Measurements from ENCODE around the gene ADIRF.
"Not testable (repeated sequence)": the region's sequence is repeated elsewhere in the genome, so short reads cannot be mapped to it uniquely, and the experiment has no call there.

ADIRF gene

GRCh38 chr10:86970162-86970981, 2.1 kb downstream of the ADIRF start:
- Mint-ChIP-seq H3K36me3 (no peaks in the 10 kb centered on the region), H3K27me3 (peaks cover 84% of the 10 kb centered on the region), H3K9me3 (no peaks in the 10 kb centered on the region), H3K4me3 (peak overlapping the region; percentile 65), H3K4me1 (peaks cover 43% of the 10 kb centered on the region), H3K27ac (peak overlapping the region; percentile 75)
- no peak for DNase-seq
- CTCF ChIA-PET, result interaction anchor here (0.7 to 5.4 kb wide), 4 partner anchors 10 to 123 kb away, joined by 3 to 46 read pairs (median 4); no protein-coding TSS in a partner anchor

DNA sequence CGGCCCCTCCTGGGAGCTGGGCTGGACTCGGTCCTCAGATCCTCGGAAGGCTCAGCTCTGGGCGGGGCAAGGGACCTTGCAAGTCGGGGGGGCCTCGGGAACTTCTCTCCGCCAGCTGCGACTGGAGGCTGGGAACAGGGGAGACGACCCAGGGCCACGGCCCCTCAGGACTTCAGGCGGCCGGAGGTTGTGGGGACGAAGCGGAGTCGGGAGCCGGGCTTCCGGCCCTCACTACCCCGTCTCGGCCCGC, 2.6 kb downstream of the ADIRF start:
- H3K36me3 Mint-ChIP-seq, result no peaks in the 10 kb centered on the region
- no peak for DNase-seq
- H3K4me1 Mint-ChIP-seq, result peaks cover 38% of the 10 kb centered on the region
- peak overlapping the region; percentile 75 for H3K27ac Mint-ChIP-seq
- no peaks in the 10 kb centered on the region for H3K9me3 Mint-ChIP-seq
- H3K27me3 Mint-ChIP-seq, result peaks cover 84% of the 10 kb centered on the region
- peak overlapping the region; percentile 65 for H3K4me3 Mint-ChIP-seq
- CTCF ChIA-PET, result interaction anchor here (1.4 kb wide), 1 partner anchor 11 kb away, joined by 5 read pairs; no protein-coding TSS in a partner anchor

GRCh38 chr10:86971232-86971991, 3.1 kb downstream of the ADIRF start:
- no peaks in the 10 kb centered on the region for H3K9me3 Mint-ChIP-seq

GRCh38 chr10:86972613-86973380, 4.5 kb downstream of the ADIRF start:
- Mint-ChIP-seq H3K4me3 (peak overlapping the region; percentile 2), H3K9me3 (no peaks in the 10 kb centered on the region), H3K36me3 (no peaks in the 10 kb centered on the region), H3K4me1 (peaks cover 22% of the 10 kb centered on the region), H3K27me3 (peaks cover 73% of the 10 kb centered on the region), H3K27ac (no peak overlapping the region)
- no peak for DNase-seq
- CTCF ChIA-PET, result no interaction called here

More at GRCh38 chr10:86971232-86971991, 3.1 kb downstream of the ADIRF start:
- Mint-ChIP-seq H3K27me3 (peaks cover 83% of the 10 kb centered on the region), H3K4me3 (peak overlapping the region; percentile 65), H3K27ac (peak overlapping the region; percentile 42), H3K36me3 (no peaks in the 10 kb centered on the region), H3K4me1 (peaks cover 33% of the 10 kb centered on the region)
- DNase-seq, result peak; percentile 87
- CTCF ChIA-PET, result interaction anchor here (1.4 kb wide), 1 partner anchor 11 kb away, joined by 5 read pairs; no protein-coding TSS in a partner anchor

- Mint-ChIP-seq H3K9me3 (no peaks in the 10 kb centered on the region), H3K4me1 (peaks cover 14% of the 10 kb centered on the region), H3K27ac (no peak overlapping the region), H3K27me3 (peaks cover 66% of the 10 kb centered on the region), H3K36me3 (no peaks in the 10 kb centered on the region), H3K4me3 (no peak overlapping the region)
- no peak for DNase-seq
- CTCF ChIA-PET, result no interaction called here
These were observed 6.2 kb downstream of the ADIRF start for GRCh38 chr10:86974484-86974883.

DNA sequence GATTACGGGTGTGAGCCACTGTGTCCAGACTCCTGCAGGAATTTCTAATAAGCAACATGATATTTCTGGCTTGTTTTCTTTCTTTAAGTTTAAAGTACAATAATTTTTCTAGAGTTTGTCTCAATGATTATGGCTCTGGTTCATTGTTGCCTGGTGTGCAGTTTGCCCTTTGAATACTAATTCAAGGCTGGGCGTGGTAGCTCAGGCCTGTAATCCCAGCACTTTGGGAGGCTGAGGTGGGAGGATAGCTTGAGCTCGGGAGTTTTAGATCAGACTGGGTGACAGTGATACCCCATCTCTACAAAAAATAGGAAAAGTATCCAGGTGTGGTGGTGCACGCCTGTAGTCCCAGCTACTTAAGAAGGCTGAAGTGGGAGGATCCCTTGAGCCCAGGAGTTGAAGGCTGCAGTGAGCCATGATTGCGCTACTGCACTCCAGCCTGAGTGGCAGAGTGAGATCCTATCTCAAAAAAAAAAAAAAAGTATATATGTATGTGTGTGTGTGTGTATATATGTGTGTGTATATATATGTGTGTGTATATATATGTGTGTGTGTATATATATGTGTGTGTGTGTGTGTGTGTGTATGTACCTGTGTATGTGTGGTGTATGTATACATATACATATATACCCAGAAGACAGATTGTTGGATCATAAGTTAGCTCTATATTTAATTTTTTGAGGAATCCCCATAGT, 8.2 kb downstream of the ADIRF start:
- H3K27ac Mint-ChIP-seq, result no peak overlapping the region
- H3K4me3 Mint-ChIP-seq, result no peak overlapping the region
- CTCF ChIA-PET, result interaction anchor here (1.1 kb wide), 1 partner anchor 10 kb away, joined by 3 read pairs; no protein-coding TSS in a partner anchor
- DNase-seq, result no peak
- no peaks in the 10 kb centered on the region for H3K9me3 Mint-ChIP-seq
- H3K4me1 Mint-ChIP-seq, result peaks cover 7% of the 10 kb centered on the region
- H3K27me3 Mint-ChIP-seq, result peaks cover 64% of the 10 kb centered on the region
- no peaks in the 10 kb centered on the region for H3K36me3 Mint-ChIP-seq

- H3K4me3 Mint-ChIP-seq, H3K9me3 Mint-ChIP-seq, DNase-seq, H3K4me1 Mint-ChIP-seq, H3K36me3 Mint-ChIP-seq, H3K27ac Mint-ChIP-seq, CTCF ChIA-PET: not testable (repeated sequence)
- peaks cover 45% of the 10 kb centered on the region for H3K27me3 Mint-ChIP-seq
These were observed 10.2 kb downstream of the ADIRF start for GRCh38 chr10:86978457-86978856.

DNA sequence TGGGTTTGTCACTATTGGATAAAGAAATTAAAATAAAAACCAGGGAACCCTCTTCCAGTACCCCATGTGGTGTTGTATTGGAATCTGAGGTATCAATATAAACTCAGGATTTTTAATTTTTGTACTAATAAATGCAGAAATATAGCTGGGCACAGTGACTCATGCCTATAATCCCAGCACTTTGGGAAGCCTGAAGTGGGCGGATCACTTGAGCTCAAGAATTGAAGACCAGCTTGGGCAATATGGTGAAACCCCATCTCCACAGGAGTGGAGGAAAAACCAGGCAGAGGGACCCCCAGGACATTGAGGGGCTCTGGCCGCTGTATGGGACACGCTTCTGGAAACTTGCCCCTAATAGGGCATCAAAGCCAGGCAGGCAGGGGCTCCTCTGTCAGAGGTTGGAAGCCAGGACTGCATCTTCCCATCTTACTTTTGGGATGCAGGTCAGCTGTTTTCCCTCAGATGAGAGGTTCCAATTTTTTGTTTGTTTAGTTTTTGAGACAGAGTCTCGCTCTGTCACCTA, 11.1 kb downstream of the ADIRF start:
- Mint-ChIP-seq H3K9me3 (no peaks in the 10 kb centered on the region), H3K27me3 (peaks cover 37% of the 10 kb centered on the region), H3K36me3 (no peaks in the 10 kb centered on the region), H3K4me1 (no peaks in the 10 kb centered on the region), H3K4me3 (no peak overlapping the region), H3K27ac (no peak overlapping the region)
- CTCF ChIA-PET, result no interaction called here
- DNase-seq, result no peak

GRCh38 chr10:86979977-86980448, 11.7 kb downstream of the ADIRF start:
- H3K9me3 Mint-ChIP-seq, result no peaks in the 10 kb centered on the region
- H3K4me1 Mint-ChIP-seq, result no peaks in the 10 kb centered on the region
- H3K27me3 Mint-ChIP-seq, result peaks cover 31% of the 10 kb centered on the region
- no peaks in the 10 kb centered on the region for H3K36me3 Mint-ChIP-seq
- no peak overlapping the region for H3K27ac Mint-ChIP-seq
- CTCF ChIA-PET, result no interaction called here
- no peak for DNase-seq
- no peak overlapping the region for H3K4me3 Mint-ChIP-seq

DNA sequence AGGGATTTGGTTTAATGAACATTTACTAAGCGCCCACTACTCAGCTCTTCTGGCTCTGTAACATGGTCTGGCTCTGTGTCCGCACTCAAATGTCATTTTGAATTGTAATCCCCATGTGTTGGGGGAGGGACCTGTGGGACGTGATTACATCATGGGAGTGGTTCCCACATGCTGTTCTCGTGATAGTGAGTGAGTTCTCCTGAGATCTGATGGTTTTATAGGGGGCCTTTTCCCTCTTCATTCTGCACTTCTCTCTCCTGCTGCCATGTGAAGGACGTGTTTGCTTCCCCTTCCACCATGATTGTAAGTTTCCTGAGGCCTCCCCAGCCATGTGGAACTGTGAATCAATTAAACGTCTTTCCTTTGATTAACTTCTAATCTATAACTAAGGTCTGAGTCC, 12.7 kb downstream of the ADIRF start:
- H3K4me1 Mint-ChIP-seq, CTCF ChIA-PET, H3K9me3 Mint-ChIP-seq, H3K4me3 Mint-ChIP-seq, H3K36me3 Mint-ChIP-seq, H3K27ac Mint-ChIP-seq, DNase-seq: not testable (repeated sequence)
- peaks cover 31% of the 10 kb centered on the region for H3K27me3 Mint-ChIP-seq

DNA sequence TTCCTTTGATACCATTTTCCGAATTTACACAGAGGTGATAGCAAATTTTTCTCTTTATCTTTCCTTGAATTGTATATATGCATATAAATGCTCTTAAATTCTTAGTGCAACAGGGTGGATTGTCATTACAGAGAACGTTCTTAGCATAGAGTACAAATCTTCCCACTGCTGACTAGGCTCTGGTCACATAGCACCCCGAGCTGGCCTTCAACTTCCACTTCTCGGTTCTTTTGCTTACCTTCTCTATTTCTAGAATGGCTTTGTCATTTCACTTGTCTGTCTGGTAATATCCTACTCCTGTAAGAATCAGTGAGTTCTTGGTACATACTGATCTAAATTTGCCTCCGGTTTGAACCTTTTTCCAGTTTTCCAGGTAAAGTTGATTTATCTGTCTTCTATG, 13.4 kb downstream of the ADIRF start:
- no peak for DNase-seq
- CTCF ChIA-PET, result no interaction called here
- H3K36me3 Mint-ChIP-seq, result no peaks in the 10 kb centered on the region
- H3K9me3 Mint-ChIP-seq, result no peaks in the 10 kb centered on the region
- H3K4me1 Mint-ChIP-seq, result no peaks in the 10 kb centered on the region
- H3K27me3 Mint-ChIP-seq, result peaks cover 31% of the 10 kb centered on the region
- no peak overlapping the region for H3K27ac Mint-ChIP-seq
- no peak overlapping the region for H3K4me3 Mint-ChIP-seq

DNA sequence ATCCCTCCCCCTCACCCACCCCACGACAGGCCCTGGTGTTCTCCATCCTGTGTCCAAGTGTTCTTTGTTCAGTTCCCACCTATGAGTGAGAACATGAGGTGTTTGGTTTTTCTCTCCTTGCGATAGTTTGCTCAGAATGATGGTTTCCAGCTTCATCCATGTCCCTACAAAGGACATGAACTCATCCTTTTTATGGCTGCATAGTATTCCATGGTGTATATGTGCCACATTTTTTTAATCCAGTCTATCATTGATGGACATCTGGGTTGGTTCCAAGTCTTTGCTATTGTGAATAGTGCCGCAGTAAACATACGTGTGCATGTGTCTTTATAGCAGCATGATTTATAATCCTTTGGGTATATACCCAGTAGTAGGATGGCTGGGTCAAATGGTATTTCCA, 16.2 kb downstream of the ADIRF start:
- H3K27ac Mint-ChIP-seq, H3K4me3 Mint-ChIP-seq, H3K9me3 Mint-ChIP-seq, CTCF ChIA-PET, DNase-seq, H3K36me3 Mint-ChIP-seq, H3K4me1 Mint-ChIP-seq: not testable (repeated sequence)
- H3K27me3 Mint-ChIP-seq, result peaks cover 22% of the 10 kb centered on the region

- no peak for DNase-seq
- peaks cover 15% of the 10 kb centered on the region for H3K27me3 Mint-ChIP-seq
- H3K9me3 Mint-ChIP-seq, result no peaks in the 10 kb centered on the region
- H3K4me3 Mint-ChIP-seq, result no peak overlapping the region
- CTCF ChIA-PET, result no interaction called here
- H3K27ac Mint-ChIP-seq, result no peak overlapping the region
- no peaks in the 10 kb centered on the region for H3K36me3 Mint-ChIP-seq
- no peaks in the 10 kb centered on the region for H3K4me1 Mint-ChIP-seq
These were observed 20.2 kb downstream of the ADIRF start for GRCh38 chr10:86988520-86988919.

Measured in activated naive CD4-positive, alpha-beta T cell treated with anti-CD3 and anti-CD28 coated beads, Interleukin-2, amount 10 ng/mL, durations not matched to agents 7 days and 5 days (primary cell).